Testis (tissue), 3 donors: ENCODE data around the gene SPDEF. TPM values are rescaled to one million over a fixed set of nuclear protein-coding genes. Genes with fewer than 3 reads are reported as not detected.

Source experiments
- DNase-seq: peaks from one replicate; pipeline ENCODE4 v3.0.0-alpha.2; 2019
- H3K27ac ChIP-seq, 2 donors: fragments of 200-600 bp; sonication (generic); one replicate each; pipeline ENCODE4 v1.5.1; 2019
- H3K27me3 ChIP-seq: fragments of 200-600 bp; sonication (generic); one replicate; pipeline ENCODE4 v1.5.1; 2019
- H3K36me3 ChIP-seq: fragments of 200-600 bp; sonication (generic); one replicate; pipeline ENCODE4 v1.5.1; 2017; ENCODE audit warnings: low read depth; ENCODE audit errors: missing control alignments
- H3K4me1 ChIP-seq: fragments of 200-600 bp; sonication (generic); one replicate; pipeline ENCODE4 v1.5.1; 2019
- H3K4me3 ChIP-seq, 2 donors: fragments of 200-600 bp; sonication (generic); one replicate each; pipeline ENCODE4 v1.5.1; 2017 to 2019
- H3K9me3 ChIP-seq: fragments of 200-600 bp; sonication (generic); one replicate; pipeline ENCODE4 v1.5.1; 2017
- POLR2A ChIP-seq: fragments of 450-650 bp; IDR thresholded peaks from one replicate; pipeline ENCODE4 v1.6.1; 2017; ENCODE audit warnings: antibody characterized with exemption, mild to moderate bottlenecking, moderate library complexity
- WGBS, 2 donors: methylation state at CpG; one replicate each; pipeline ENCODE4 v1.1.5; 2018; 5-methylcytosine and 5-hydroxymethylcytosine counted together
- intact Hi-C: fragments of 100-400 bp; cut with DNase I; formaldehyde crosslinking; loops from one replicate; pipeline ENCODE4 v1.15.1; 2023; ENCODE audit warnings: low total_unique reads
- polyA plus RNA-seq: library from polyadenylated mRNA; stranded (reverse); fragments of 350-450 nt; fragmentation: Illumina TruSeq; extraction: RNeasy Lipid Tissue Mini Kit (QIAGEN cat#74804); gene quantifications from one replicate; pipeline ENCODE4 v1.2.3, GENCODE V29; 2014; ENCODE audit warnings: low read depth, low replicate concordance; ENCODE audit not compliant: insufficient read depth
- total RNA-seq, 2 donors: library from RNA; depleted of rRNA; stranded (reverse); fragments of >200 nt; gene quantifications; one replicate each; pipeline ENCODE4 v1.2.3, GENCODE V29; 2016
- TF ChIP-seq, protein P1 (sequence below), 3 experiments: fragments of 450-650 bp in 2 of 3; fragments of 200-600 bp in 1 of 3; sonication (generic) in 1 of 3; IDR thresholded peaks; one replicate each; pipeline ENCODE4 v1.5.1; 2016 to 2019; ENCODE audit warnings: antibody characterized with exemption in 3 of 3, mild to moderate bottlenecking in 2 of 3, moderate library complexity in 1 of 3

The SPDEF gene
- total and polyA plus RNA-seq, 3 donors from 2014 or later = 0.33 to 0.62 (median 0.47) TPM

DNA sequence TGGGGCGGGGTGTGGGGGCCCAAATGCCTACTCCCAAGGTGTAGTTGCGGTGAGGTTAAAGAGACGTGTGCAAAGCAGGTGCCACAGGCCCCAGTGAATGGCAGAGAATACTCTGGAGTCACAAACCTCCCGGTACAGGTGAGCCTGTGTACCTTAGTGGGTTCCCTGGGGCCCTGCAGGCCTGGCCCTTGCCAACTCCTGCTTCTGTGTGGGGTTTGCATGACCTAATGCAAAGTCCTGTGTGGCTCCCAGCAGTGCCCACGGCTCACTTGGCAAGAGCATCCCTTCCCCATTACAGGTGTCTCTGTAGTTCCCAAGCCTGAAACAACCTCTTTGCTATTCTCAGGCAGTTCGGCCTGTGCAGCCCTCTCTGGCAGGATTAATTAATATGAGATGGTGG lies 17.5 kb downstream of the SPDEF start:
- no peak overlapping the region for H3K27ac ChIP-seq
- WGBS, 2 donors = 89 to 90% methylated on average over 6 of the region's 6 CpGs
- intact Hi-C loops = loop anchor here (10.0 kb wide), 1 partner anchor 76 kb away; no protein-coding TSS in a partner anchor

DNA sequence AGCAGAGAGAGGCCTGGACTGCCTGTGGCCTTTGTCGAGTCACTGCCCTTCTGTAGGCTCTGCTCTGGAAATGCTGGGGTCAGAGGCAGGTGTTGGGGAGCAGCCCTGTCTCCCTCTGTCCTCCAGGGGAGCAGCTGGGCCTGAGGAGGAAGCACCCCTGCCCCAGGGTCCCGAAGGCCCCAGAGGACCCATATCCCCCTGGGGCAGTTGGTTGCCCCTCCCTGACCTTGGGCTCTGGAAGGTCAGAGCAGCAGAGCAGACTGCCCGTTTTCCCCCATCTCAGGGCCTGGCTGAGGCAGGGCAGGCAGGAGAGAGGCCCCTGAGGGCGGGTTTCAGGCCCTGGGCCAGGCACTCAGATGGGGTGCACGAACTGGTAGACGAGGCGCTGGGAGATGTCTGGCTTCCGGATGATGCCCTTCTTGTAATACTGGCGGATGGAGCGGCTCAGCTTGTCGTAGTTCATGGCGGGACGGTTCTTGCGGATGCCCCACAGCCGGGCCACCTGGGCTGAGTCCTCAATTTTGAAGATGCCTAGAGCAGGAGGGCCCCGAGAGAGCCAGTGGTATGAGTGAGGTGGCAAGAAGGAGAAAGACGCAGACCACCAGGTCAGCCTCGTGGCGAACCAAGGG lies 18.1 kb downstream of the SPDEF start:
- Histone ChIP-seq H3K4me3 (no peak overlapping the region), H3K9me3 (no peaks in the 10 kb centered on the region), H3K36me3 (no peaks in the 10 kb centered on the region), H3K27me3 (no peaks in the 10 kb centered on the region), H3K27ac (no peak overlapping the region), H3K4me1 (no peaks in the 10 kb centered on the region)
- DNase-seq = no peak
- intact Hi-C loops = loop anchor here (10.0 kb wide), 1 partner anchor 77 kb away; no protein-coding TSS in a partner anchor
- WGBS, 2 donors = 93 to 96% methylated on average over 4 to 19 of the region's 19 CpGs
- TF ChIP-seq, protein P1, sequence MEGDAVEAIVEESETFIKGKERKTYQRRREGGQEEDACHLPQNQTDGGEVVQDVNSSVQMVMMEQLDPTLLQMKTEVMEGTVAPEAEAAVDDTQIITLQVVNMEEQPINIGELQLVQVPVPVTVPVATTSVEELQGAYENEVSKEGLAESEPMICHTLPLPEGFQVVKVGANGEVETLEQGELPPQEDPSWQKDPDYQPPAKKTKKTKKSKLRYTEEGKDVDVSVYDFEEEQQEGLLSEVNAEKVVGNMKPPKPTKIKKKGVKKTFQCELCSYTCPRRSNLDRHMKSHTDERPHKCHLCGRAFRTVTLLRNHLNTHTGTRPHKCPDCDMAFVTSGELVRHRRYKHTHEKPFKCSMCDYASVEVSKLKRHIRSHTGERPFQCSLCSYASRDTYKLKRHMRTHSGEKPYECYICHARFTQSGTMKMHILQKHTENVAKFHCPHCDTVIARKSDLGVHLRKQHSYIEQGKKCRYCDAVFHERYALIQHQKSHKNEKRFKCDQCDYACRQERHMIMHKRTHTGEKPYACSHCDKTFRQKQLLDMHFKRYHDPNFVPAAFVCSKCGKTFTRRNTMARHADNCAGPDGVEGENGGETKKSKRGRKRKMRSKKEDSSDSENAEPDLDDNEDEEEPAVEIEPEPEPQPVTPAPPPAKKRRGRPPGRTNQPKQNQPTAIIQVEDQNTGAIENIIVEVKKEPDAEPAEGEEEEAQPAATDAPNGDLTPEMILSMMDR (IDR thresholded peaks at IDR 0.05) = no peak
- no peak for TF ChIP-seq POLR2A

More for the DNA sequence above, 17.5 kb downstream of the SPDEF start:
- no peak for DNase-seq
- Histone ChIP-seq H3K4me3 (no peak overlapping the region), H3K36me3 (no peaks in the 10 kb centered on the region), H3K9me3 (no peaks in the 10 kb centered on the region), H3K4me1 (no peaks in the 10 kb centered on the region), H3K27me3 (no peaks in the 10 kb centered on the region)
- TF ChIP-seq, protein P1 (IDR thresholded peaks at IDR 0.05) = no peak
- no peak for TF ChIP-seq POLR2A

DNA sequence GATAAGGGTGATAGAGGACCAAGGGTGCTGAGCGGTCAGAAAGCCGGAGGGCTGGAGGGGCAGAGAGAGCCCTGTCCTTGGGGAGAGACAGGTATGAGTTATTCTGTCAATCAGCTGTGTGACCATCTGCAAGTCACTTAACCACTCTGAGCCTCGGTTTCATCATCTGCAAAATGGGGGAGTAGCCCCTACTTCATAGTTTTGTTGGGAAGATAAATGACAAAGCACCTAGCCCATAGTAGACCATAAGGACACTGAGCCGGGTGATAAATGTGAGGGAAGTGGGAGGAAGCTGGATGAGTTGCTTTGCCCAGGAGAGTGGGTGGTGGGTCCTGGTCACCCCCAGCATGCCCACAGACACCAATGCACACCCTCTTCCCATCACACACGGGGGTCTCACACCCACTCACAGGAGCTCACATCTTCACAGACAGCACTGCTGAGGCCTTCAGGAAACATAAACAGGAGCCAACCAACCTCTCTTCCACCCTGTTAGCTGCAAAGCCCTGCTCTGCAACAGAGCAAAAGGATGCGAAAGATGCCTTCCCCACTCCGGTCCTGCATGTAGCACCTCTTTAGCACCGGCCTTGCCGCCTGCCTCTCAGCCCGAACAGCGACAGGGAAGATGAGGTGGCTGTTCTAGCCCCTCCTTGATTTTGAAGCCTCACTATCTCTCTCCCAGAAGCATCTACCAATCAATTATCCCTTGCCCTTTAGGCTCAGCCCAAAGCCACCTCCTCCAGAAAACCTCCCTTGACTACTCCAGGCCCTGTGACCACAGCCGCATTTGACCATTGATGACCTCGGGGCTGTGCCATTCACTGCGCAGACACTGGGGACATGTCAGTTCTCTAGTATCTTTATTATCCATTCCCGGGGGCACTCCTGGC lies 18.9 kb downstream of the SPDEF start:
- H3K27ac ChIP-seq = no peak overlapping the region
- TF ChIP-seq, protein P1 (IDR thresholded peaks at IDR 0.05) = no peak
- no peak for TF ChIP-seq POLR2A
- intact Hi-C loops = loop anchor here (10.0 kb wide), 1 partner anchor 78 kb away; no protein-coding TSS in a partner anchor
- no peaks in the 10 kb centered on the region for H3K36me3 ChIP-seq
- 90 to 93% methylated on average over 12 to 15 of the region's 15 CpGs for WGBS, 2 donors
- DNase-seq = no peak
- H3K4me1 ChIP-seq = no peaks in the 10 kb centered on the region
- no peak overlapping the region for H3K4me3 ChIP-seq
- no peaks in the 10 kb centered on the region for H3K27me3 ChIP-seq
- H3K9me3 ChIP-seq = no peaks in the 10 kb centered on the region

DNA sequence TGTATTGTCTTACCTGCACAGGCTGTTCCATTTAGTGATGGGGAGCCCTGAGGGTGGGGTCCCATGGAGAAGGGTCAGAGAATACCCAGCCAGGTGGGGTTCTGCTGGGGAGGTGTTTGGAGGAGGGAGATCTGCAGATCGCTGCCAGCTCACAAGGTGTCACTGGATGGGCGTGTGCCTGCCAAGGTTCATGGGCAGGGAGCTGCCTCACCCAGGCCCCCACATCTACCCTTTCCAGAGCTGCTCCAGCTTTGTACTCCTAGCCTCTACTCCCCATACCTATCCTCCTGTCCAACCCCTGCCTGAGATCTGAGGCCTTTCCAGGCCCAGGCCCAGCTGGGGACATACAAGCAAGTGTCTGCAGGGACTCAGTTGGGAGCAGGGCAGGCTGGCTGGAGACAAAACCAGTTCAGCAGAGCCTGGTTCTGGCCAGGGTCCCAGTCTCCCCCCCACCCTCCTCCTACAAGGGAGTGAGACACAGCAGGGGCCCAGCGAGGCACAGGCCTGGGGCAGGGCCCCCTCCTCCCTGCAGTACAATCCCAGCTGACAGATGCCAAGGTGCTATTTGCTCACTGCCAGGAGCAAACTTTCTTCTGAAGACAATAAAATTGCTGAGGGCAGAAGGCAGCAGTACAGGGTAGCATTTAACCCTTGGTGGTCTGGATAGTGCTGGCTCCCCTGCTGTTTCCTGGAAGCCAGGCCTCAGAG lies 19.7 kb downstream of the SPDEF start:
- intact Hi-C loops = loop anchor here (10.0 kb wide), 1 partner anchor 78 kb away; no protein-coding TSS in a partner anchor
- no peak overlapping the region for H3K4me3 ChIP-seq
- H3K27ac ChIP-seq = no peak overlapping the region
- no peaks in the 10 kb centered on the region for H3K9me3 ChIP-seq
- H3K36me3 ChIP-seq = no peaks in the 10 kb centered on the region
- WGBS, 2 donors = 85 to 94% methylated on average over 2 to 3 of the region's 3 CpGs
- no peaks in the 10 kb centered on the region for H3K27me3 ChIP-seq
- DNase-seq = no peak
- H3K4me1 ChIP-seq = no peaks in the 10 kb centered on the region
- TF ChIP-seq, protein P1 (IDR thresholded peaks at IDR 0.05) = no peak
- TF ChIP-seq POLR2A = no peak
